DMS153 (cell line): ENCODE measurements around the gene MED1.
"Not testable (repeated sequence)": the region's sequence is repeated elsewhere in the genome, so short reads cannot be mapped to it uniquely, and the experiment has no call there.

Experiments used
- DNase-seq: peaks from one replicate; lab custom pipeline; 2025; lab: John Stamatoyannopoulos, UW

MED1 gene

DNA sequence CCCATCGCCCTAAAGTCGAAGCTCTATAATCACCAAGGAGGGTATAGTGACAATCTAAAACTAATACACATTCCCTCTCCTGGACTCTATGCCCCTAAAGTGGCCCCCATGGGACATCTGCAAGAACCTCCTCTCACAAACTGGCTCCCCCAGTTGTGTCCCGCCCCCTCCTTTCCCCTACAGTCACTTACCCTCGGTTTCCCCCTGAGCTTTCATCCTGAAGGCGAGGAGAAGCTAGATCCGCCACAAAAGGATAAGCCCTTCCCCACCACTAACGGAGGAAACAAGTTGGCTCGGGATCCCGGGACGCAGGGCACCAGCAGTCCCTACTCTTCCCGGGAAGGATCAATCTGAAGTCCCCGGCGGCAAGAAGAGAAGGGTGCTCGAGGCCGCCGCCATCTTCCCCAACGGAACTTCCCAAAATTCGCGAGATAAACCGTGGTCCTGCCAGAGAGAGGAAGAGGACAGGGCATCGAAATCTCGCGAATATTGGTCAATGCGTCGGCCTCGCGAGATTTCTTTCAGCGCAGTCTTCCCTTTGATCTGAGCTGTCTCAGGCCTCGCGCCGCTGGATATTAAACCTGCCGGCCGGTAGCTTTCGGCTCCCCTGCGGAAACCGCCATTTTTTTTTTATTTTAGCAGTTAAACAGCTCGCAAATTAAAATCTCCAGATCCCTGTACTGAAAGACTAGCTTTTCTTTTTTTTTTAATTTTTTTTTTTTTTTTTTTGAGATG, at the start of gene MED1:
Gene MED1 (minus strand): TSS at position 417 of the 735 bp plus-strand sequence. CDS start 201 bp downstream, at position 216.
- peak; percentile 97 for DNase-seq

DNA sequence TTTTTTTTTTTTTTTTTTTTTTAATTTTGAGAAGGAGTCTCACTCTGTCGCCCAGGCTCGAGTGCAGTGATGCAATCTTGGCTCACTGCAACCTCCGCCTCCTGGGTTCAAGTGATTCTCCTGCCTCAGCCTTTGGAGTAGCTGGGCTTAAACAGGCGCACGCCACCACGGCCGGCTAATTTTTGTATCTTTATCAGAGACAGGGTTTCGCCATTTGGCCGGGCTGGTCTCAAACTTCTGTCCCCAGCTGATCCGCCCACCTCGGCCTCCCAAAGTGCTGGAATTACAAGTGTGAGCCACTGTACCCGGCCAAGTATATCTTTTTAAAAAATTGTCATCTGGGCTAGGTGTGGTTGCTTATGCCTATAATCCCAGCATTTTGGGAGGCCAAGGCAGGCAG, 45.9 kb upstream of the MED1 start:
- not testable (repeated sequence) for DNase-seq

DNA sequence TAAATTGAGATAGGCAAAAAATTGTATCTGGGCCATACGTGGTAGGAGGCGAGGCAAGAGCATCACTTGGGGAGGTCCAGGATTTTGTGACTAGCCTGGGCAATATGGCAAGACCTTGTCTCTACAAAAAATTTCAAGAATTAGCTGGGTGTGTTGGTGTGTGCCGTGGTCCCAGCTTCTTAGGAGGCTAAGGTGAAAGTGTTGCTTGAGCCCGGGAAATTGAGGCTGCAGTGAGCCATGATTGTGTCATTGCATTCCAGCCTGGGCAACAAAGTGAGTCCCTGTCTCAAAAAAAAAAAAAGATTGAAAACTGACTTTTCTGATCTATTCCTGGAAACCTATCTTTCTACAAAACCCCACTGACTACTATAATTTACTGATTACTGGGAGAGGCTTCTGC, 36.9 kb upstream of the MED1 start:
- no peak for DNase-seq

GRCh38 chr17:39487490-39487889, 36.4 kb upstream of the MED1 start:
- DNase-seq = not testable (repeated sequence)

- DNase-seq = no peak
These were observed 35.2 kb upstream of the MED1 start for GRCh38 chr17:39486242-39486641.

DNA sequence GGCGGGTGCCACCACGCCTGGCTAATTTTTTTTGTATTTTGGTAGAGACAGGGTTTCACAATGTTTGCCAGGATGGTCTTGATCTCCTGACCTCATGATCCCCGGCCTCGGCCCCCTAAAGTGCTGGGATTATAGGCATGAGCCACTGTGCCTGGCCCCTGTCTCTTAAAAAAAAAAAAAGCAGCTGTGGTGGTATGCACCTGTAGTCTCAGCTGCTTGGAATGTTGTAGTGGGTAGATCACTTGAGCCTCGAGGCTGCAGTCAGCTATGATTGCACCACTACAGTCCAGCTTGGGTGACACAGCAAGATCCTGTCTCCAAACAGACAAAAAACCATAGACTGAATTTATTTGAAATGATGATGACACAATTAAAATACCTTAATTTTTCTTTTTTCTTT, 34.5 kb upstream of the MED1 start:
- DNase-seq = no peak

DNA sequence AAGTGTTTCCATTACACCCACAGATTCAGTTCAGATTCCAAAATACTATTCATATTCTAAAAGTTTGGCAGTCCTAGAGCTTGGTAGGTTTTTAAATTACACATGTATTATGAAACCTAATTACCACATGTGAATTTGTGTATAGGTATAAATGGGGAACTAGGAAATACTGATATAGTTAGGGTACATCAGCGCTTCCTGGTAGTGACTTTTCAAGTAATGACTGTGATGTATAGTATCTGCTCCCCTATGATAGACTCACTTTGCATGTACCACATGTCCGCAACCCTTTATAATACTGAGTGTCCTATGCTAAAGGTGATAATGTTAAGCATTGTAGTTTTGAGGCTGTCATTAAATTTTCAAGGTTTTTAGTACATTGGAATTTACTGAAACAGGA, 33.1 kb upstream of the MED1 start:
- DNase-seq = no peak

DNA sequence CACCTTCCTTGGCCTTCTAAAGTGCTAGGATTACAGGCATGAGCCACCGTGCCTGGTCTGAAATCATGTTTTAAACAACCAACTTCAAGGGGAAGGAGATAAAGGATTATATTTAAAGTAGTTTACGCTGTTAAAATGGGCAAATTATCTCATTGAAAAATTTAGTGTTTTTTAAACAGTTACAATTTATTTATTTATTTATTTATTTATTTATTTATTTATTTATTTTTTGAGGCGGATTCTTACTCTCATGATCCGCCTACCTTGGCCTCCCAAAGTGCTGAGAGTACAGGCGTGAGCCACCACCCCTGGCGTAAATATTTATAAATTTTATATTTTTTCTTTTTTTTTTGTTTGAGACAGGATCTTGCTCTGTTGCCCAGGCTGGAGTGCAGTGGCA, 32.4 kb upstream of the MED1 start:
- no peak for DNase-seq

- DNase-seq = not testable (repeated sequence)
These were observed 28.6 kb upstream of the MED1 start for GRCh38 chr17:39479631-39480030.

DNA sequence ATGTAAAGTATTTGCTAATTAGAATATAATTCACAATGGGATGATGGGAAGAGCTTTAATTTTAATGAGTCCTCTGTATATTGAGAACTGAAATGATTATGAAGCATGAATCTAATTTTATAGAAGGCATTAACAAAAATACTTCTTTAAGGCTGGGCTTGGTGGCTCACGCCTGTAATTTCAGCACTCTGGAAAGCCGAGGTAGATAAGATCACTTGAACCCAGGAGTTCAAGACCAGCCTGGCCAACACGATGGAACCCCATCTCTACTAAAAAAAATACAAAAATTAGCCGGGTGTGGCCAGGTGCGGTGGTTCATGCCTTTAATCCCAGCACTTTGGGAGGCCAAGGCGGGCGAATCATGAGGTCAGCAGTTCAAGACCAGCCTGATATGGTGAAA, 22.2 kb upstream of the MED1 start:
- no peak for DNase-seq

DNA sequence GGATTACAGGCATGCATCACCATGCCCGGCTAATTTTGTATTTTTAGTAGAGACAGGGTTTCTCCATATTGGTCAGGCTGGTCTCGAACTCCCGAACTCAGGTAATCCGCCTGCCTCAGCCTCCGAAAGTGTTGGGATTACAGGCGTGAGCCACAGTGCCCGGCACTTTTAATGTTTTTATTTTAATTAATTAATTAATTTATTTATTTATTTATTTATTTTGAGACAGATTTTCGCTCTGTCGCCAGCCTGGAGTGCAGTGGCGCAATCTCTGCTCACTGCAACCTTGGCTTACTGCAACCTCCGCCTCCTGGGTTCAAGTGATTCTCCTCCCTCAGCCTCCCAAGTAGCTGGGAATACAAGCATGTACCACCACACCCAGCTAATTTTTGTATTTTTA, 17.5 kb upstream of the MED1 start:
- DNase-seq = not testable (repeated sequence)

DNA sequence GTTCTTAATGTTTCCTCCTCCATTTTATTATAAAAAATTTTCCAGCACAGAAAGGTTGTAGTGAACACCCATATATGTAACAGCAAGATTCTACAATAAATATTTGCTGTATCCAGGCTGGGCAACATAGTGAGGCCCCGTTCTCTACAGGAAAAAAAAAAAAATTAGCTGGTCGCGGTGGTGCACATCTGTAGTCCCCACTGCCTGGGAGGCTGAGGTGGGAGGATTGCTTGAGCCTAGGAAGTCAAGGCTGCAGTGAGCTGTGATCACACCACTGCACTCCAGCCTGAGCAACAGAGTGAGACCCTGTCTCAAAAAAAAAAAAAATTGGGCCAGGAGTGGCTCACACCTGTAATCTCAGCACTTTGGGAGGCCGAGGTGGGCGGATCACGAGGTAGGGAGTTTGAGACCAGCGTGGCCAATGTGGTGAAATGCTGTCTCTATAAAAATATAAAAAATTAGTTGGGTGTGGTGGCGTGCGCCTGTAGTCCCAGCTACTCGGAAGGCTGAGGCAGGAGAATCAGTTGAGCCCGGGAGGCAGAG, 13.6 kb upstream of the MED1 start:
- not testable (repeated sequence) for DNase-seq

DNA sequence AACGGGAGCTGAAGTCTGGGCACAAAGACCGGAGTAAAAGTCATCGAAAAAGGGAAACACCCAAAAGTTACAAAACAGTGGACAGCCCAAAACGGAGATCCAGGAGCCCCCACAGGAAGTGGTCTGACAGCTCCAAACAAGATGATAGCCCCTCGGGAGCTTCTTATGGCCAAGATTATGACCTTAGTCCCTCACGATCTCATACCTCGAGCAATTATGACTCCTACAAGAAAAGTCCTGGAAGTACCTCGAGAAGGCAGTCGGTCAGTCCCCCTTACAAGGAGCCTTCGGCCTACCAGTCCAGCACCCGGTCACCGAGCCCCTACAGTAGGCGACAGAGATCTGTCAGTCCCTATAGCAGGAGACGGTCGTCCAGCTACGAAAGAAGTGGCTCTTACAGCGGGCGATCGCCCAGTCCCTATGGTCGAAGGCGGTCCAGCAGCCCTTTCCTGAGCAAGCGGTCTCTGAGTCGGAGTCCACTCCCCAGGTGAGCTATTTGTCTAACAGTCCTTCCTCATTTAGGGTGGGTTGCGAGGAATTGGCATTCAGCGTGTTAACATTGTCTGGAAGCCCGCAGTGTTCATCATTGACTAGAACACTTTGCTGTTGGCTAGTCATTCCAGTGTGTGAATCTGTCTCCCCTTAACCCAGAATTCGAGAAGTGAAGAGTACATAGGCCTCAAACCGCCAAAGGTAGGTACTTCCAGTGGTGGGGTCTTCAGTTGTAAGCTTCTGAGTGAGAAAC, 11.7 kb upstream of the MED1 start:
- DNase-seq = no peak

GRCh38 chr17:39461926-39462569, 11.0 kb upstream of the MED1 start:
- no peak for DNase-seq

- peak; percentile 99 for DNase-seq
These were observed 10.3 kb upstream of the MED1 start, which contains the start of gene CDK12 for GRCh38 chr17:39461113-39461925. TSS of gene CDK12 (plus strand) at chr17:39461486. CDS start at chr17:39462072, 586 bp downstream.

DNA sequence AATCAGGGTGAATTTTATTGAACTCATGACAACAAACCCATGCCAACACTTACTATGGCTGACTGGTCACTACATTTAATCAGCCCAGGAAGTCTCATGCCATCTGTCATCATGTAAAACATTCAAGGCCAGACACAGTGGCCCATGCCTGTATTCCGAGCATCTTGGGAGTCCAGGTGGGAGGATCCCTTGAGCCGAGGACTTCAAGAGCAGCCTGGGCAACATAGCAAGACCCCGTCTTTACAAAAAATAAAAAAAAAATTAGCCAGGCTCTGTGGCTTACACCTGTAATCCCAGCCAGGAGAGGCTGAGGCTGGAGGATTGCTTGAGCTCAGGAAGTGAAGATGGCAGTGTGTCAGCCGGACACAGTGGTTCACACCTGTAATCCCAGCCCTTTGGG, 4.9 kb upstream of the MED1 start:
- DNase-seq = no peak

DNA sequence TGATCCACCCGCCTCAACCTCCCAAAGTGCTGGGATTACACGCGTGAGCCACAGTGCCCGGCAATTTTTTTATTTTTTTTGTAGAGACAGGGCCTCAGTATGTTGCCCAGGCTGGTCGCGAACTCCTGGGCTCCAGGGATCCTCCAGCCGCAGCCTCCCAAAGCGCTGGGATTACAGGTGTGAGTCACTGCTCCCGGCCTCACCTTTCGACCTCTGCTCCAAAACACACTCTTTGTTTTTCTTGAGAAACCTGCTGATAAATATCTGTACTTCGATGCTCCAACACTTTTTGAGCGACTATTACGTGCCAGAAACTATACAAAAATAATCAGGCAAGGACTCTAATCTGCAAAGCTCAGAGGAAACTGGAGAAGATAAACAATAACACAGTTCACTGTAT, 1.0 kb downstream of the MED1 start:
- no peak for DNase-seq

- DNase-seq = no peak
These were observed 3.5 kb downstream of the MED1 start for GRCh38 chr17:39447561-39447960.

GRCh38 chr17:39443326-39443725, 7.7 kb downstream of the MED1 start:
- no peak for DNase-seq

- not testable (repeated sequence) for DNase-seq
These were observed 11.2 kb downstream of the MED1 start for GRCh38 chr17:39439868-39440267.

DNA sequence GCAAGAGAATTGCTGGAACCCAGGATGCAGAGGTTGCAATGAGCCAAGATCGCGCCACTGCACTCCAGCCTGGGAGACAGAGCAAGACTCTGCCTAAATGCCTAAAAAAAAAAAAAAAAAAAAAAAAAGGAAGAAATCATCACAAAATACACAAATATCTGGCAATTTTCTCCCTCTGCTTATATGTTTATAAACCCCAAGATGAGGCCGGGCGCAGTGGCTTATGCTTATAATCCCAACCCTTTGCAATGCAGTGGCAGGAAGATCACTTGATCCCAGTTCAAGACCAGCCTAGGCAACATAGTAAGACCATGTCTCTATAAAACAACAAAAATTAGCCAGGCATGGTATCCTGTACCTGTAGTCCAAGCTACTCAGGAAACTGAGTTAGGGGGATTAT, 21.5 kb downstream of the MED1 start:
- DNase-seq = no peak

DNA sequence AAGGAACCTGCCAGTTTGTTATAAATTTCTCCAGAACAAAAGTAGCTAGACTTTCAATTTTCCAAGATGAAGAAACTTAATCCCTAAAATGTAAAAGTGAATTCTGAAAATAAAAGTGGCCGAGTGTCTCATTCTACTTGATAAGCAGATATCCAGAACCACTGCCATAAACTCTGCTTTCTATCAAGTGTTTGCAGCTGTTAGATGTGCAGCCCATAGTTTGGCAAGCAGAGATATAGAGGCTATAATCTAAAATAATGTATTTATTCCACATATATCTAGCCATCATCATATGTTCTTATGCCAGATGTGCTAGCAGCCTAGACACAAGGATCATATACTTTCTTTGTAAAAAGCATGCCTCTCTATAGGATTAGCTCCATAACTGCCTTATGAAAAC, 34.9 kb downstream of the MED1 start:
- no peak for DNase-seq
